ENCODE data around the gene HTATSF1.

GRCh38 chrX:136555694-136556093 is 58.3 kb downstream of the HTATSF1 start:
- TF ChIP-seq POLR2A (IDR thresholded peaks at IDR 0.05) (no peak), POLR2AphosphoS5 (IDR thresholded peaks at IDR 0.05) (no peak)
